ENCODE data around the gene AKAIN1.
A peak's percentile ranks its signal among the peaks of the same experiment; 100 is the strongest.

The AKAIN1 gene

DNA sequence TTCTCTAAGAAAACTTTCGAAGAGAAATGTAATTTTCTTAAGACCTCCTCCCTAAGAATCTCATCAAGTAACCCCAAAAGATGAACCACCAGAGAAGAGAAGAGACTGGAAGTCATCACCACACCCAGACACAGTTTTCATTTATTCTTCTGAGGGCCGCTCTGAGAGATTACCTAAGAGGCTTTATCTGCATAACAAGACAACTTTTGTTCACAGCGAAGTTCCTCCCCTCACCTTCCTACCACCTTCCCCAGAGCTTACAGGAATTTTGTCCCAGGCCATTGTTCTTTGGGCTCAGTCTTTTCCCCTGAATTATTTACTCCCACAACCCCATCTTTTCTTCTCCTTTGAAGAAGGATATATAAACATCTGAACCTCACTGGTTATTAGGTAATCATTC lies 92.8 kb downstream of the AKAIN1 start:
- TF ChIP-seq, protein P1, sequence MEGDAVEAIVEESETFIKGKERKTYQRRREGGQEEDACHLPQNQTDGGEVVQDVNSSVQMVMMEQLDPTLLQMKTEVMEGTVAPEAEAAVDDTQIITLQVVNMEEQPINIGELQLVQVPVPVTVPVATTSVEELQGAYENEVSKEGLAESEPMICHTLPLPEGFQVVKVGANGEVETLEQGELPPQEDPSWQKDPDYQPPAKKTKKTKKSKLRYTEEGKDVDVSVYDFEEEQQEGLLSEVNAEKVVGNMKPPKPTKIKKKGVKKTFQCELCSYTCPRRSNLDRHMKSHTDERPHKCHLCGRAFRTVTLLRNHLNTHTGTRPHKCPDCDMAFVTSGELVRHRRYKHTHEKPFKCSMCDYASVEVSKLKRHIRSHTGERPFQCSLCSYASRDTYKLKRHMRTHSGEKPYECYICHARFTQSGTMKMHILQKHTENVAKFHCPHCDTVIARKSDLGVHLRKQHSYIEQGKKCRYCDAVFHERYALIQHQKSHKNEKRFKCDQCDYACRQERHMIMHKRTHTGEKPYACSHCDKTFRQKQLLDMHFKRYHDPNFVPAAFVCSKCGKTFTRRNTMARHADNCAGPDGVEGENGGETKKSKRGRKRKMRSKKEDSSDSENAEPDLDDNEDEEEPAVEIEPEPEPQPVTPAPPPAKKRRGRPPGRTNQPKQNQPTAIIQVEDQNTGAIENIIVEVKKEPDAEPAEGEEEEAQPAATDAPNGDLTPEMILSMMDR (IDR thresholded peaks at IDR 0.05; ENCODE audit: low read length), result no peak
- no peak for TF ChIP-seq EZH2 (IDR thresholded peaks at IDR 0.05; ENCODE audit: borderline replicate concordance, low read length)
- no peak overlapping the region for H3K27ac ChIP-seq (ENCODE audit: low read depth, low read length, poor library complexity, severe bottlenecking)
- no peaks in the 10 kb centered on the region for H3K79me2 ChIP-seq (ENCODE audit: insufficient read depth, low read length)
- H3K9me3 ChIP-seq (ENCODE audit: low read length), result no peaks in the 10 kb centered on the region
- no peak overlapping the region for H3K4me2 ChIP-seq (ENCODE audit: low read length)
- no peaks in the 10 kb centered on the region for H3K9me2 ChIP-seq (ENCODE audit: low read depth, low read length)
- no peaks in the 10 kb centered on the region for H3F3A ChIP-seq (ENCODE audit: insufficient read depth, low read length)
- no peaks in the 10 kb centered on the region for H3K4me1 ChIP-seq (ENCODE audit: insufficient read depth, low read length, severe bottlenecking)
- no peak overlapping the region for H2AFZ ChIP-seq (ENCODE audit: low read length)
- no peaks in the 10 kb centered on the region for H3K36me3 ChIP-seq (ENCODE audit: insufficient read depth, low read length)
- H3K4me3 ChIP-seq (ENCODE audit: low read depth, low read length, poor library complexity, severe bottlenecking), result no peak overlapping the region
- no peaks in the 10 kb centered on the region for H4K20me1 ChIP-seq (ENCODE audit: insufficient read depth, low read length)
- H3K27me3 ChIP-seq (ENCODE audit: insufficient read depth, low read length), result no peaks in the 10 kb centered on the region
- no peak overlapping the region for H3K9ac ChIP-seq (ENCODE audit: low read length)

DNA sequence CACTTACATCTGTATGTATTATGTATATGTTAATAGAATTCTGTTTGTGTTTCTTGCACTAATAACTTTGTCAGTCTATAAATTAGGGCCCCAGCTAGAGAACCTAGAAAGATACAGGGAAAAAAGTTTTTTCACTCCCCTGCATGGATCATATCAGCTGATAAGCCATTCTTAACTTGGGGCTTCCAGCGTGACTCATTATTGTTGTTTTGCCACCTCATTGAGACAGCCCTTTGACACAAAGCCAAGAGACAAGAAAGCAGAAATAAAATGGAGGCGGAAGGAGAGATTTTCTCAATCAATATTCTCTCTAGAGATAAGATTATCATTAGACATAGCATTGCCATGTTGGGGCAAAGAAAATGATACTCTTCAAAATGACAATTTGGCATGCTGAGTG lies 93.4 kb downstream of the AKAIN1 start:
- Histone ChIP-seq H3K4me2 (ENCODE audit: low read length) (no peak overlapping the region), H3K27ac (ENCODE audit: low read depth, low read length, poor library complexity, severe bottlenecking) (no peak overlapping the region), H3K79me2 (ENCODE audit: insufficient read depth, low read length) (no peaks in the 10 kb centered on the region)

DNA sequence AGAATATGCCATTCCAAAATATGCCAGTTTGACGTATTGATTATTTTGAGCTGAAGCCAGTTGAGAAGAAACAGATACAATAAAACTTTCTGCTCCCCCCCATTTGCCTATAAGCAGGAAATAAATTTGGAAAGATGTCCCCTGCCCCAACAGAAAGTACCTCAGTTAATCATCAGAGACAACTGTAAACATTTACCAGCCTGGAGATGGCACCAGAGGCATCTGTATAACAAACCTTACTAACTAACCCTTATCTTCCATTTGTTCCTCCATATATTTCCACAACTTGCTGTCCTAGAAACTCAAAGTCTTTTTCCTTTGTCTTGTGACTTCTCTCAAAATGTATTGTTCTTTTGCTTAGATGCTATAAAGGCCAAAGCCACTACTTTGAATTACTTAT lies 93.8 kb downstream of the AKAIN1 start:
- H3K27me3 ChIP-seq (ENCODE audit: insufficient read depth, low read length), result no peaks in the 10 kb centered on the region
- H3K4me1 ChIP-seq (ENCODE audit: insufficient read depth, low read length, severe bottlenecking), result no peaks in the 10 kb centered on the region
- no peak overlapping the region for H3K9ac ChIP-seq (ENCODE audit: low read length)
- H3K9me3 ChIP-seq (ENCODE audit: low read length), result no peaks in the 10 kb centered on the region
- H3K27ac ChIP-seq (ENCODE audit: low read depth, low read length, poor library complexity, severe bottlenecking), result no peak overlapping the region
- no peaks in the 10 kb centered on the region for H3F3A ChIP-seq (ENCODE audit: insufficient read depth, low read length)
- H3K36me3 ChIP-seq (ENCODE audit: insufficient read depth, low read length), result no peaks in the 10 kb centered on the region
- no peaks in the 10 kb centered on the region for H3K79me2 ChIP-seq (ENCODE audit: insufficient read depth, low read length)
- H3K4me3 ChIP-seq (ENCODE audit: low read depth, low read length, poor library complexity, severe bottlenecking), result no peak overlapping the region
- TF ChIP-seq, protein P1 (IDR thresholded peaks at IDR 0.05; ENCODE audit: low read length), result peak; percentile 35; the same call in 1 of the 2 replicates
- no peak for TF ChIP-seq EZH2 (IDR thresholded peaks at IDR 0.05; ENCODE audit: borderline replicate concordance, low read length)
- H3K4me2 ChIP-seq (ENCODE audit: low read length), result no peak overlapping the region
- H2AFZ ChIP-seq (ENCODE audit: low read length), result no peak overlapping the region
- no peaks in the 10 kb centered on the region for H3K9me2 ChIP-seq (ENCODE audit: low read depth, low read length)
- H4K20me1 ChIP-seq (ENCODE audit: insufficient read depth, low read length), result no peaks in the 10 kb centered on the region

More for the DNA sequence above, 93.4 kb downstream of the AKAIN1 start:
- Histone ChIP-seq H3K4me1 (ENCODE audit: insufficient read depth, low read length, severe bottlenecking) (no peaks in the 10 kb centered on the region), H2AFZ (ENCODE audit: low read length) (no peak overlapping the region), H3F3A (ENCODE audit: insufficient read depth, low read length) (no peaks in the 10 kb centered on the region), H4K20me1 (ENCODE audit: insufficient read depth, low read length) (no peaks in the 10 kb centered on the region), H3K4me3 (ENCODE audit: low read depth, low read length, poor library complexity, severe bottlenecking) (no peak overlapping the region), H3K9me3 (ENCODE audit: low read length) (no peaks in the 10 kb centered on the region), H3K9me2 (ENCODE audit: low read depth, low read length) (no peaks in the 10 kb centered on the region), H3K9ac (ENCODE audit: low read length) (no peak overlapping the region), H3K27me3 (ENCODE audit: insufficient read depth, low read length) (no peaks in the 10 kb centered on the region), H3K36me3 (ENCODE audit: insufficient read depth, low read length) (no peaks in the 10 kb centered on the region)
- TF ChIP-seq EZH2 (IDR thresholded peaks at IDR 0.05; ENCODE audit: borderline replicate concordance, low read length), result no peak
- TF ChIP-seq, protein P1 (IDR thresholded peaks at IDR 0.05; ENCODE audit: low read length), result no peak
